ENCODE measurements around the gene LRRC2. TPM values are rescaled to one million over a fixed set of nuclear protein-coding genes. Genes with fewer than 3 reads are reported as not detected.
"Not testable (repeated sequence)": the region's sequence is repeated elsewhere in the genome, so short reads cannot be mapped to it uniquely, and the experiment has no call there.

Gene LRRC2
- total RNA-seq, 1 experiment from 2014 or later: 3.9 TPM

- Histone ChIP-seq H3K27me3 (ENCODE audit: control insufficient read depth, insufficient read depth, low read length) (no peaks in the 10 kb centered on the region), H3K36me3 (replicated peaks; ENCODE audit: control insufficient read depth, insufficient read depth, low read length) (no peaks in the 10 kb centered on the region; the same call in 1 of the 2 replicates), H3K4me3 (ENCODE audit: insufficient read depth, low read depth, low read length) (no peak overlapping the region)
- DNase-seq: no peak
Observed at GRCh38 chr3:46537779-46538178, 28.3 kb downstream of the LRRC2 start.

DNA sequence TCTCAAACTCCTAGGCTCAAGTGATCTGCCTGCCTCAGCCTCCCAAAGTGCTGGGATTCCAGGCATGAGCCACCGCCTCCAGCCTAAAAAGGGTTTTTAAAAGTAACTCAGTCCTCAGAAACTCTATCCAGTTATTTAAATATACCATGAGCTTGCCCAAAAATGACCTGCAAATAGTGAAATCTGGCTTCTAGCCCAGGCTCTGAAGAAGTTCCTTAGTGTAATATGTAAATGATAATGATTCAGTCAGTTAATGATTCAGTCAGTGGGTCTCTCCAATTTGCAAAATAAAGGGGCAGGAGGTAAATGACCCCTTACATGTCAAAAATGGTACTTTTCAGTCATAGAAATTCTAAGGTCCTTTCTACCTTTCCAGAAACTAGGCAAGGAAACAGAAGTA lies 28.8 kb downstream of the LRRC2 start:
- Histone ChIP-seq H3K27me3 (ENCODE audit: control insufficient read depth, insufficient read depth, low read length) (no peaks in the 10 kb centered on the region), H3K4me3 (ENCODE audit: insufficient read depth, low read depth, low read length) (no peak overlapping the region), H3K36me3 (replicated peaks; ENCODE audit: control insufficient read depth, insufficient read depth, low read length) (no peaks in the 10 kb centered on the region; the same call in 1 of the 2 replicates)
- DNase-seq: no peak

DNA sequence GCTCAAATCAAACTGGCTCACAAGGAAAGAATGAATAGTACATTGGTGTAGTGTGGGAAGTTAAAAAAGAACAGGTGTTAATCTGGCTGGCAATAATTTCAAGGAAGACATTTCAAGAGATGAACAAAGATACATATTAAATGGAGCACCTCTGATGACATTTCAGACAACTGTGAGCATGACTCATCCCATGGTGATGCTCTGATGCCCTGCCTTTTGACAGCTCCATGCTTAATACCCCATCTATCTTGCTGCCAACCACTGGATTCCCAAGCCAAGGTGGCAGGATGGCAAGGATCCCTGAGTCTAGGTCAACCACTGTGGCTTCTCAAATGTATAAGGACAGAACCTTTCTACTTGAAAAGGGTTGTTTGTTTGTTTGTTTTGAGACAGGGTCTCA lies 29.3 kb downstream of the LRRC2 start:
- Histone ChIP-seq H3K27me3 (ENCODE audit: control insufficient read depth, insufficient read depth, low read length) (no peaks in the 10 kb centered on the region), H3K4me3 (ENCODE audit: insufficient read depth, low read depth, low read length) (no peak overlapping the region), H3K36me3 (replicated peaks; ENCODE audit: control insufficient read depth, insufficient read depth, low read length) (no peaks in the 10 kb centered on the region; the same call in 1 of the 2 replicates)
- DNase-seq: no peak

DNA sequence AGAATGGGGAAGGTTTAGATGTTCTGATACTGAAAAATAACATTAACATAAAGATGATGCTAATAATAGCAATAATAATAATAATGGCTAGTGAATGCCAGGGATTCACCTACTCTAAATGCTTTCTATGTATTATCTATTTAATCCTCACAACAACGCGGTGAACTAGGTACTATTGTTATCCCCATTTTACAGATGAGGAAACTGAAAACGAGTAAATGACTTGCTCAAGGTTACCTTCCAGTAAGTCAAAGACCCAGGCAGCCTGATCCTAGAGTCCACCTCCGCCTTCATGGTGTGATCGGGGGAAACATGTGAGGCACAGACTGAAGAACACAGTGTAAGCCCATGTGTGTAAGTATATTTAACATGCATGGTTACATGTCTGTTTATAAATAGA lies 30.4 kb downstream of the LRRC2 start:
- DNase-seq: no peak
- no peaks in the 10 kb centered on the region; the same call in 1 of the 2 replicates for H3K36me3 ChIP-seq (replicated peaks; ENCODE audit: control insufficient read depth, insufficient read depth, low read length)
- no peak overlapping the region for H3K4me3 ChIP-seq (ENCODE audit: insufficient read depth, low read depth, low read length)

GRCh38 chr3:46533091-46533490 lies 33.0 kb downstream of the LRRC2 start:
- DNase-seq: no peak
- no peaks in the 10 kb centered on the region for H3K27me3 ChIP-seq (ENCODE audit: control insufficient read depth, insufficient read depth, low read length)
- no peaks in the 10 kb centered on the region for H3K36me3 ChIP-seq (replicated peaks; ENCODE audit: control insufficient read depth, insufficient read depth, low read length)
- no peak overlapping the region for H3K4me3 ChIP-seq (ENCODE audit: insufficient read depth, low read depth, low read length)

More for the DNA sequence above, 30.4 kb downstream of the LRRC2 start:
- no peaks in the 10 kb centered on the region for H3K27me3 ChIP-seq (ENCODE audit: control insufficient read depth, insufficient read depth, low read length)

DNA sequence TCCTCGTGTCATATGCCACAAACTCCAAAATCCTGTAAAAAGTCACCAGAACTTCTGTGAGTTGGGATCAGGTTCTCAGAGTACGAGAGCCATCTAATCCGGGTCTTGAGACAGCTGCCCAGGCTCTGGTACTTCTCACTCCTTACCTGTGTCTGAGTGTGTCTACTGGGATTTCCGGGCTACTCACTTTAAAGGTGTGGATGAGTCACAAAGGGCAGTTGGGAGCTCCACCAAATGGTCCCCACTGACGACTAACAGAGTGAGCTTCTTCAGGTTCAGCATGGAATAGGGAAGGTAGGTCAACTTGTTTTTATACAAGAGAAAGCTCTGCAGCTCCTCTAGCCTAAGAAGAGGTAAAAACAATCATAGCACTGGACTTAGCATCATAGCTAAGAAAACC lies 38.9 kb downstream of the LRRC2 start:
- Histone ChIP-seq H3K36me3 (replicated peaks; ENCODE audit: control insufficient read depth, insufficient read depth, low read length) (no peaks in the 10 kb centered on the region; the same call in 1 of the 2 replicates), H3K27me3 (ENCODE audit: control insufficient read depth, insufficient read depth, low read length) (no peaks in the 10 kb centered on the region), H3K4me3 (ENCODE audit: insufficient read depth, low read depth, low read length) (no peak overlapping the region)
- no peak for DNase-seq

GRCh38 chr3:46524832-46525231 lies 41.3 kb downstream of the LRRC2 start:
- no peak for DNase-seq
- no peaks in the 10 kb centered on the region; the same call in 1 of the 2 replicates for H3K36me3 ChIP-seq (replicated peaks; ENCODE audit: control insufficient read depth, insufficient read depth, low read length)
- no peaks in the 10 kb centered on the region for H3K27me3 ChIP-seq (ENCODE audit: control insufficient read depth, insufficient read depth, low read length)

GRCh38 chr3:46524008-46524407 lies 42.1 kb downstream of the LRRC2 start:
- no peak for DNase-seq
- no peaks in the 10 kb centered on the region for H3K27me3 ChIP-seq (ENCODE audit: control insufficient read depth, insufficient read depth, low read length)
- no peak overlapping the region for H3K4me3 ChIP-seq (ENCODE audit: insufficient read depth, low read depth, low read length)
- no peaks in the 10 kb centered on the region; the same call in 1 of the 2 replicates for H3K36me3 ChIP-seq (replicated peaks; ENCODE audit: control insufficient read depth, insufficient read depth, low read length)

More at GRCh38 chr3:46524832-46525231, 41.3 kb downstream of the LRRC2 start:
- no peak overlapping the region for H3K4me3 ChIP-seq (ENCODE audit: insufficient read depth, low read depth, low read length)

DNA sequence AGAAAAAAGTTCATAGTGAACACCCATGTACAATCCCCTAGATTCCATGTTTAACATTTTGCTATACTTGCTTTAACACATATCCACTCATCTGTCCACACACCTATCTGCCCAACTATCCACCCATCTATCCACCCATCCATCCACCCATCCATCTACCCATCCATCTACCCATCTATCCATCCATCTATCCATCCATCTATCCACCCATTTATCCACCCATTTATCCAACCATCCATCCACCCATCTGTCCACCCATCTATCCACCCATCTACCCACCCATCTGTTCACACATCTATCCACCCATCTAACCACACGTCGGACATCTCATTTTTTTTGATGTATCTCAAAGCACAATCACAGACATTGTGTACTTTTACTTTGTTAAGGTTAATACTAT lies 42.5 kb downstream of the LRRC2 start:
- no peak overlapping the region for H3K4me3 ChIP-seq (ENCODE audit: insufficient read depth, low read depth, low read length)
- no peak for DNase-seq
- H3K27me3 ChIP-seq (ENCODE audit: control insufficient read depth, insufficient read depth, low read length): no peaks in the 10 kb centered on the region
- H3K36me3 ChIP-seq (replicated peaks; ENCODE audit: control insufficient read depth, insufficient read depth, low read length): no peaks in the 10 kb centered on the region; the same call in 1 of the 2 replicates

- not testable (repeated sequence) for H3K4me3 ChIP-seq (ENCODE audit: insufficient read depth, low read depth, low read length); H3K27me3 ChIP-seq (ENCODE audit: control insufficient read depth, insufficient read depth, low read length); DNase-seq; H3K36me3 ChIP-seq (replicated peaks; ENCODE audit: control insufficient read depth, insufficient read depth, low read length)
Observed at GRCh38 chr3:46522201-46522600, 43.9 kb downstream of the LRRC2 start.

DNA sequence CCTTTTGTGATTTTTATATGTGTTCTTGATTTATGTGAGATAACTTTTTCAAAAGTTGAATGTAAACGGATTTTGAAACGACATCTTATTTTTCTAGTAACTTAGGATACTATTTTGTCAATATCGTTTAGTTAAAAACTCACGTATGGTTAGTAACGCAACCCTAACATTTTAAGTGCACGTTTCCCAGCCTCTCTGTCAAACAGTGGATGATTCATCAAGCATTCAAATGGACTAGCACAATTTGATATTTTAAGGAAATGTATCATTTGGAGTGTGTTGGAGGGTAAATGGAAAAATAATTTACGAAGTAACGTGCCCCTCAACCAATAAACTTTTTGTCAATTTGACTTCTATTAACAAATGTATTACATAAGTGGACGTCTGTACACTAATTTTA lies 45.0 kb downstream of the LRRC2 start:
- no peaks in the 10 kb centered on the region for H3K36me3 ChIP-seq (replicated peaks; ENCODE audit: control insufficient read depth, insufficient read depth, low read length)
- no peak for DNase-seq
- H3K27me3 ChIP-seq (ENCODE audit: control insufficient read depth, insufficient read depth, low read length): no peaks in the 10 kb centered on the region
- H3K4me3 ChIP-seq (ENCODE audit: insufficient read depth, low read depth, low read length): no peak overlapping the region

- no peaks in the 10 kb centered on the region for H3K36me3 ChIP-seq (replicated peaks; ENCODE audit: control insufficient read depth, insufficient read depth, low read length)
- DNase-seq: no peak
- H3K27me3 ChIP-seq (ENCODE audit: control insufficient read depth, insufficient read depth, low read length): no peaks in the 10 kb centered on the region
- no peak overlapping the region for H3K4me3 ChIP-seq (ENCODE audit: insufficient read depth, low read depth, low read length)
Observed at GRCh38 chr3:46520531-46520930, 45.6 kb downstream of the LRRC2 start.

GRCh38 chr3:46519952-46520351 lies 46.1 kb downstream of the LRRC2 start:
- no peaks in the 10 kb centered on the region for H3K36me3 ChIP-seq (replicated peaks; ENCODE audit: control insufficient read depth, insufficient read depth, low read length)
- no peak for DNase-seq
- H3K4me3 ChIP-seq (ENCODE audit: insufficient read depth, low read depth, low read length): no peak overlapping the region
- no peaks in the 10 kb centered on the region for H3K27me3 ChIP-seq (ENCODE audit: control insufficient read depth, insufficient read depth, low read length)

DNA sequence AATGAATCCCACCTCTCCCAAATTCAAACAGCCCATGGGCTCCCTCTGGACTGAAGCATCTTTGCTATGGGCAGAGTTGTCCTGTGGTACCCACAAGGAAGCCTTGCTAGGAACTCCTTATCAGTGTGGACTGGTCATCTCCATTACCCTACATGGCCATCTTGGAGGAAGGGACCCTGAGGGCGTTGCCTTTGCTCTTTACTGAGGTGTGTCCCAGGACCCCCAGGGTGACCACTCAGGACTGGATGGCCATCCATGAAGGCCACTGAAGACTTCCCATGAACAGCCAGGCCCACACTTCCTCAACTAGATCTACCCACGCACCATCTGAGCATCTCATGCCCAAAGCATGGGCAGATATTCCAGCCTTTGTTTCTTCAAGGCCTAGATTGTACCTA lies 48.3 kb downstream of the LRRC2 start:
- no peaks in the 10 kb centered on the region for H3K27me3 ChIP-seq (ENCODE audit: control insufficient read depth, insufficient read depth, low read length)
- no peak overlapping the region for H3K4me3 ChIP-seq (ENCODE audit: insufficient read depth, low read depth, low read length)
- DNase-seq: no peak
- no peaks in the 10 kb centered on the region for H3K36me3 ChIP-seq (replicated peaks; ENCODE audit: control insufficient read depth, insufficient read depth, low read length)

DNA sequence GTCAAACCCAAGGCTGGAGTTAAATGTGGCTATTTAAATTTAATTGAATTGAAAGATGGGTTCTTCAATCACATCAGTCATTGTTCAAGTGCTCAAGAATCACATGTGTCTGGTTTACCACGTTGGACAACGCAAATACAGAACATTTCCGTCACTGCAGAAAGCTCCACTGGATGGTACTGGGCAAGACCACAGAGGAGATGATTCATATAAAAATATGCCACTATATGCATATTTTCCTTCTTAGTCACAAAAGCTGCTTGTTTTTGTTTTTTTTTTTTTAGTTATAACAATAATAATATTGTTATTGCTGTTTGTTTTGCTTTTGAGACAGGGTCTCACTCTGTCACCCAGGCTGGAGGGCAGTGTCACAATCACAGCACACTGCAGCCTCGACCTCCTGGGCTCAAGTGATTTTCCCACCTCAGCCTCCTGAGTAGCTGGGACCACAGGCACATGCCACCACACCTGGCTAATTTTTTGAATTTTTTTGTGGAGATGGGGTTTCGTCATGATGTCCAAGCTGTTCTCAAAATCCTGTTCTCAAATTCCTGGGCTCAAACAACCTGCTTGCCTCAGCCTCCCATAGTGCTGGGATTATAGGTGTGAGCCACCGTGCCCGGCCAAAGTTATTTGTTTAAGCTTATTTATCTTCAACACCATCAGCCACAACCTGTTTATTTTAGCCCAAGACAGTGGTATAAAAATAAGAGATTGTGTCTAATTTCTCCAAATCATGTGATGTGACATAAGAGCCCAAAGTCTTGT lies 48.9 kb downstream of the LRRC2 start:
- DNase-seq: no peak
- Histone ChIP-seq H3K27me3 (ENCODE audit: control insufficient read depth, insufficient read depth, low read length) (no peaks in the 10 kb centered on the region), H3K36me3 (replicated peaks; ENCODE audit: control insufficient read depth, insufficient read depth, low read length) (no peaks in the 10 kb centered on the region), H3K4me3 (ENCODE audit: insufficient read depth, low read depth, low read length) (no peak overlapping the region)
